ENCODE data around the gene TMEM178A.

TMEM178A gene

DNA sequence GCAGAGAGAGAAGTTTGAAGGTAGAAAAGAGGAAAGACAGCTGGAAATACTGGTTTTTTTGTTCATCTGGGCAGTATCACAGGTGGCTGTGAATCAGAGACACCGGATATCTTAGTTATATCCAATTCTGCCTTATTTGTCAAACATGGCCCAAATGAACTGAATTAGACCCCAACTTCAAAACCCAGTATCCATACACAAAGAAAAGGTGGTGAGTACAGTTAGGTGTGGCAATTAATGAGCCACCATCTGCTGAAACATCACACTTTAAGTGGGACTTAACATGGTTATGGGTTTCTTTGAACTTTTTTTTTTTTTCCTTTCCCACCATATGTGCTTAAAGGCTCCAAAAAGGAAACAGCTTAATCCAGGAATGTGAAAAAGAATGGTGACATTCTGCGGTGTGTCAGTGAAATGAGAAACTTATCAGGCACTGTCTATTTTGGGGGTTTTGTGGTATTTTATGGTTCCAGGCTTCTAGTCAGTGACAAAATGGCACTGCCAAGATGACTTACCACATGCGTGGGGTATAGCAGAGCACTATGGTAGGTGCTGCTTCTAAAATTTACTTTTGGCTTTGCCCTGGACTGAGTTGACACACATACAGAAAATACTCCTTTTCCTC, 5.0 kb upstream of the TMEM178A start:
- peaks cover 0 to 3% (median 0%) of the 10 kb centered on the region in 5 donors for H3K4me1 ChIP-seq (ENCODE audit: control insufficient read depth in 5 of 5, insufficient read depth in 5 of 5, low read length in 5 of 5)
- H3K9me3 ChIP-seq (ENCODE audit: control insufficient read depth in 5 of 5, low read length in 5 of 5) = no peaks in the 10 kb centered on the region
- H3K4me3 ChIP-seq (ENCODE audit: low read depth in 1 of 5, low read length in 5 of 5) = no peak overlapping the region
- no peak overlapping the region for H3K9ac ChIP-seq (ENCODE audit: low read length in 5 of 5)
- H3K27me3 ChIP-seq (ENCODE audit: control insufficient read depth in 5 of 5, insufficient read depth in 4 of 5, low read length in 5 of 5) = peaks cover 0 to 3% (median 0%) of the 10 kb centered on the region in 5 donors
- H3K36me3 ChIP-seq (ENCODE audit: control insufficient read depth in 5 of 5, insufficient read depth in 5 of 5, low read length in 5 of 5) = no peaks in the 10 kb centered on the region
- H3K27ac ChIP-seq (ENCODE audit: low read depth, low read length) = no peak overlapping the region

- Histone ChIP-seq H3K4me3 (ENCODE audit: low read depth in 1 of 5, low read length in 5 of 5) (no peak overlapping the region), H3K9ac (ENCODE audit: low read length in 5 of 5) (no peak overlapping the region), H3K27me3 (ENCODE audit: control insufficient read depth in 5 of 5, insufficient read depth in 4 of 5, low read length in 5 of 5) (peaks cover 3 to 10% (median 5%) of the 10 kb centered on the region in 5 donors), H3K4me1 (ENCODE audit: control insufficient read depth in 5 of 5, insufficient read depth in 5 of 5, low read length in 5 of 5) (peaks cover 2 to 11% (median 7%) of the 10 kb centered on the region in 5 donors), H3K9me3 (ENCODE audit: control insufficient read depth in 5 of 5, low read length in 5 of 5) (no peaks in the 10 kb centered on the region), H3K36me3 (ENCODE audit: control insufficient read depth in 5 of 5, insufficient read depth in 5 of 5, low read length in 5 of 5) (no peaks in the 10 kb centered on the region), H3K27ac (ENCODE audit: low read depth, low read length) (no peak overlapping the region)
Observed at GRCh38 chr2:39661826-39662225, 3.9 kb upstream of the TMEM178A start.

DNA sequence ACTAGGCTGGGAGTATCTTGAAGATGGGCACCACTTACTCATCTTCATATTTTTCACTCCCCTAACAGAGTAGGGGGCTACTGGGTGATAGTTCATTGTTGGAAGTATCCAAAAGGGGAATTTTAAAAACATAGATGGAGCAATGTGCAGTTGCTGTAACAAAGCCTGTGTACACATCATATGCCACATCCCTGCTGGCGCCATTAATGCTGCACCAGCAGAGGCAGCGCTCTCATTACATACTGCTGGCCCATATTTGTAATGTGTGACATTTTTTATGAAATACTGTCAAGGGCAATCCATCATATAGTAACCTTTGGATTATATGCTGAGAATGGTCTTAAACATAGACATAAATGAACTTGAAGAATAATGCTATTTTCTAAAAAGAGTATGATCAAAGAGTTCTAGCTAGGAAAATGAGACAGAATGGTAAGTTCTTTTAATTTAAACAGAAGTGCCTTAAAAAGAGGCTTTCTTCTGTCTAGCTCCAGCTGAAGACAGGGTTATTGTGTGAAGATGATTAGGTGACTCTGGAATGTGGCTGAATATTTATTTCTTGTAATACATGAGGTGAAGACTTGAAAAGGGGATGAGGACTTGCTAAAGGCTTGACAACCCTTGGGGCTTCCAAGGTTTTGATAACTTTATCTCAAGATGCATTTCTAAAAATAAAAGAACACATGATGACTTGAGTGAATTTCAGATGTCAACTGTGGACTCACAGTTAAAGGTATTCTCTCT, 2.4 kb upstream of the TMEM178A start:
- no peaks in the 10 kb centered on the region for H3K9me3 ChIP-seq (ENCODE audit: control insufficient read depth in 5 of 5, low read length in 5 of 5)
- H3K27ac ChIP-seq (ENCODE audit: low read depth, low read length) = no peak overlapping the region
- H3K9ac ChIP-seq (ENCODE audit: low read length in 5 of 5) = no peak overlapping the region
- H3K36me3 ChIP-seq (ENCODE audit: control insufficient read depth in 5 of 5, insufficient read depth in 5 of 5, low read length in 5 of 5) = no peaks in the 10 kb centered on the region
- peaks cover 4 to 20% (median 17%) of the 10 kb centered on the region in 5 donors for H3K27me3 ChIP-seq (ENCODE audit: control insufficient read depth in 5 of 5, insufficient read depth in 4 of 5, low read length in 5 of 5)
- H3K4me3 ChIP-seq (ENCODE audit: low read depth in 1 of 5, low read length in 5 of 5) = no peak overlapping the region
- peaks cover 2 to 13% (median 10%) of the 10 kb centered on the region in 5 donors for H3K4me1 ChIP-seq (ENCODE audit: control insufficient read depth in 5 of 5, insufficient read depth in 5 of 5, low read length in 5 of 5)

DNA sequence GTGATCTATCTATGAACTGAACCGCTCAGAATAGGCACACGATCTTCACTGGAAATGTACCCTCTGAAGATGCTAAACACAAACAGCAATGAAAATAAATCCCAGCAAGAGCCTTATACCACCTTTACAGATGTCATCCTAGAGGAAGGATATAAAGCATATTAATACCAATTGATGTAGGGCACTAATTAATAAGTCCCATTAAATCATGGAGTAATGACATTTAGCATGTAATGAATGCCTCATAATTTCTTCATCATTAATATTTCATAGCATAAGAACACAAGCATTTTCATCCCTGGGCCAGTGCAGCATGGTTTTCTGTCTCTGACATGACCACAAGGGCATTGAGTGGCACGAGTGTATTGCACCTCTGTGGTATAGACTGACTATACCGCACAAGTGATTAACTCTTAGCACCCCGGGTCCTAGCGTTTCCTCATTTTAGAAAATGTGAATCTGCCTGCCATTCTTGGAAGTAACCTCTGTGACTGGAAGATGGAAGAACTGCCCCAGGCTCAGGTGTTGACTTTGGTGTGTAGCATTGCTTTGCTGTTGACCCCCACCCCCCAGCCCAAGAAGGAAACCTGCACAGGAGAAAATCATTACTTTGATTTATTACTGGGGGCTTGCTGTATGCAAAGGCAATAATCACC, 1.4 kb upstream of the TMEM178A start:
- Histone ChIP-seq H3K9me3 (ENCODE audit: control insufficient read depth in 5 of 5, low read length in 5 of 5) (no peaks in the 10 kb centered on the region), H3K4me1 (ENCODE audit: control insufficient read depth in 5 of 5, insufficient read depth in 5 of 5, low read length in 5 of 5) (peaks cover 2 to 13% (median 10%) of the 10 kb centered on the region in 5 donors), H3K9ac (ENCODE audit: low read length in 5 of 5) (no peak overlapping the region), H3K36me3 (ENCODE audit: control insufficient read depth in 5 of 5, insufficient read depth in 5 of 5, low read length in 5 of 5) (no peaks in the 10 kb centered on the region), H3K27me3 (ENCODE audit: control insufficient read depth in 5 of 5, insufficient read depth in 4 of 5, low read length in 5 of 5) (peaks cover 4 to 28% (median 18%) of the 10 kb centered on the region in 5 donors), H3K4me3 (ENCODE audit: low read depth in 1 of 5, low read length in 5 of 5) (no peak overlapping the region), H3K27ac (ENCODE audit: low read depth, low read length) (no peak overlapping the region)

GRCh38 chr2:39664888-39665591, 677 bp upstream of the TMEM178A start:
- Histone ChIP-seq H3K4me3 (ENCODE audit: low read depth in 1 of 5, low read length in 5 of 5) (no peak overlapping the region), H3K36me3 (ENCODE audit: control insufficient read depth in 5 of 5, insufficient read depth in 5 of 5, low read length in 5 of 5) (no peaks in the 10 kb centered on the region), H3K4me1 (ENCODE audit: control insufficient read depth in 5 of 5, insufficient read depth in 5 of 5, low read length in 5 of 5) (peaks cover 2 to 13% (median 10%) of the 10 kb centered on the region in 5 donors), H3K9me3 (ENCODE audit: control insufficient read depth in 5 of 5, low read length in 5 of 5) (no peaks in the 10 kb centered on the region), H3K9ac (ENCODE audit: low read length in 5 of 5) (no peak overlapping the region), H3K27ac (ENCODE audit: low read depth, low read length) (no peak overlapping the region), H3K27me3 (ENCODE audit: control insufficient read depth in 5 of 5, insufficient read depth in 4 of 5, low read length in 5 of 5) (peaks cover 4 to 29% (median 22%) of the 10 kb centered on the region in 5 donors)

GRCh38 chr2:39666491-39667101, 879 bp downstream of the TMEM178A start:
- Histone ChIP-seq H3K4me3 (ENCODE audit: low read depth in 1 of 5, low read length in 5 of 5) (peak overlapping the region; percentile 52 to 77 (median 67)), H3K4me1 (ENCODE audit: control insufficient read depth in 5 of 5, insufficient read depth in 5 of 5, low read length in 5 of 5) (peaks cover 2 to 13% (median 10%) of the 10 kb centered on the region in 5 donors), H3K27me3 (ENCODE audit: control insufficient read depth in 5 of 5, insufficient read depth in 4 of 5, low read length in 5 of 5) (peaks cover 4 to 29% (median 23%) of the 10 kb centered on the region in 5 donors), H3K9me3 (ENCODE audit: control insufficient read depth in 5 of 5, low read length in 5 of 5) (no peaks in the 10 kb centered on the region), H3K27ac (ENCODE audit: low read depth, low read length) (no peak overlapping the region), H3K36me3 (ENCODE audit: control insufficient read depth in 5 of 5, insufficient read depth in 5 of 5, low read length in 5 of 5) (no peaks in the 10 kb centered on the region), H3K9ac (ENCODE audit: low read length in 5 of 5) (peak overlapping the region in 2 of 5 donors; percentile 14 to 51)

GRCh38 chr2:39667104-39667885, 1.6 kb downstream of the TMEM178A start:
- no peak overlapping the region for H3K9ac ChIP-seq (ENCODE audit: low read length in 5 of 5)

DNA sequence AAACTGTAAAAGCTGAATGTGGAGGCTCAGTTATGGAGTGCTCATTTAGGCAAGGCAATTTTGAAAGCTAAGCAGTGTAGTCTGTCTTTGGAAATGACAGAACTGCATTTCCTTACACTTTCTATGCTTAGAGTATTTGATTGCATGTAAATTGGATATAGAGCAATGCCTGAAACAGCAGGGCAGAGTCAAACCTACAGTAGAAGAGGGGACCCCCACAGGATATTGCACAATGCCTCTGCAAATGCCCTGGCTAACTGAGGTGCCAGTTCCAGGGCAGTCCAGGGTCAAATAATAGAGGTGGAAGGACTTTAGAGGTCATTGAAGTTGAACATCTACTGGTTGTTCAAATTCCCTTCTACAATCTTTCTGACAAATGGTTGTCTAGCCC, 2.2 kb downstream of the TMEM178A start:
- H3K9me3 ChIP-seq (ENCODE audit: control insufficient read depth in 5 of 5, low read length in 5 of 5) = no peaks in the 10 kb centered on the region
- no peak overlapping the region for H3K9ac ChIP-seq (ENCODE audit: low read length in 5 of 5)
- H3K27me3 ChIP-seq (ENCODE audit: control insufficient read depth in 5 of 5, insufficient read depth in 4 of 5, low read length in 5 of 5) = peaks cover 4 to 29% (median 23%) of the 10 kb centered on the region in 5 donors
- H3K36me3 ChIP-seq (ENCODE audit: control insufficient read depth in 5 of 5, insufficient read depth in 5 of 5, low read length in 5 of 5) = no peaks in the 10 kb centered on the region
- no peak overlapping the region for H3K4me3 ChIP-seq (ENCODE audit: low read depth in 1 of 5, low read length in 5 of 5)
- H3K4me1 ChIP-seq (ENCODE audit: control insufficient read depth in 5 of 5, insufficient read depth in 5 of 5, low read length in 5 of 5) = peaks cover 2 to 13% (median 10%) of the 10 kb centered on the region in 5 donors
- no peak overlapping the region for H3K27ac ChIP-seq (ENCODE audit: low read depth, low read length)

More at GRCh38 chr2:39667104-39667885, 1.6 kb downstream of the TMEM178A start:
- Histone ChIP-seq H3K27me3 (ENCODE audit: control insufficient read depth in 5 of 5, insufficient read depth in 4 of 5, low read length in 5 of 5) (peaks cover 4 to 29% (median 23%) of the 10 kb centered on the region in 5 donors), H3K4me1 (ENCODE audit: control insufficient read depth in 5 of 5, insufficient read depth in 5 of 5, low read length in 5 of 5) (peaks cover 2 to 13% (median 10%) of the 10 kb centered on the region in 5 donors), H3K4me3 (ENCODE audit: low read depth in 1 of 5, low read length in 5 of 5) (peak overlapping the region in 2 of 5 donors; percentile 52 to 67), H3K36me3 (ENCODE audit: control insufficient read depth in 5 of 5, insufficient read depth in 5 of 5, low read length in 5 of 5) (no peaks in the 10 kb centered on the region), H3K9me3 (ENCODE audit: control insufficient read depth in 5 of 5, low read length in 5 of 5) (no peaks in the 10 kb centered on the region), H3K27ac (ENCODE audit: low read depth, low read length) (no peak overlapping the region)

GRCh38 chr2:39668576-39669080, 2.9 kb downstream of the TMEM178A start:
- no peaks in the 10 kb centered on the region for H3K36me3 ChIP-seq (ENCODE audit: control insufficient read depth in 5 of 5, insufficient read depth in 5 of 5, low read length in 5 of 5)
- peaks cover 2 to 13% (median 10%) of the 10 kb centered on the region in 5 donors for H3K4me1 ChIP-seq (ENCODE audit: control insufficient read depth in 5 of 5, insufficient read depth in 5 of 5, low read length in 5 of 5)
- H3K9me3 ChIP-seq (ENCODE audit: control insufficient read depth in 5 of 5, low read length in 5 of 5) = no peaks in the 10 kb centered on the region
- no peak overlapping the region for H3K4me3 ChIP-seq (ENCODE audit: low read depth in 1 of 5, low read length in 5 of 5)
- H3K27ac ChIP-seq (ENCODE audit: low read depth, low read length) = no peak overlapping the region
- H3K9ac ChIP-seq (ENCODE audit: low read length in 5 of 5) = no peak overlapping the region
- H3K27me3 ChIP-seq (ENCODE audit: control insufficient read depth in 5 of 5, insufficient read depth in 4 of 5, low read length in 5 of 5) = peaks cover 4 to 29% (median 23%) of the 10 kb centered on the region in 5 donors
